GM21528 (cell line): ENCODE results near the gene RGS8.
"Not testable (repeated sequence)": the region's sequence is repeated elsewhere in the genome, so short reads cannot be mapped to it uniquely, and the experiment has no call there.

ENCODE experiments used
- ATAC-seq: cut with Tn5 transposase; IDR thresholded peaks from one replicate; pipeline ENCODE4 v1.9.1; 2021; ENCODE audit warnings: mild to moderate bottlenecking, moderate library complexity; ENCODE audit not compliant: unreplicated experiment, low FRiP score

Gene RGS8

DNA sequence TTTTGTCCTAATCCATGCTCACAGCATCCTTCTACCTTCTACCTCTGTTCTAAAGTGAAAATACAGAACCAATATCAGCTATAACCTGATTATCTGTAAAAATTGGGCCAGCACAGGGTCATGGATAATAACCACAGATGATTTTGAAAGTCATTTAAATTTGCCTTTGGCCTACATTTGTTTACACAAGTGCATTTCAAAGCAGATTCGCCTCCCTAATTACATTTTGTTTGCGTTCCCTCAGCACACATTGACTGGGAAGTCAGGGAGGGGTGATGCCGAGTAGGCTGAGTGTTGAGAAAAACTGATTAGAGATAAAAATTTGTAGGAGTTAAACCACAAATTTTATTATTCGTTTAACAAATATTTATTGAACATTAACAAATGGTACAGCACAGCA lies 19.2 kb upstream of the RGS8 start:
- ATAC-seq: no peak

DNA sequence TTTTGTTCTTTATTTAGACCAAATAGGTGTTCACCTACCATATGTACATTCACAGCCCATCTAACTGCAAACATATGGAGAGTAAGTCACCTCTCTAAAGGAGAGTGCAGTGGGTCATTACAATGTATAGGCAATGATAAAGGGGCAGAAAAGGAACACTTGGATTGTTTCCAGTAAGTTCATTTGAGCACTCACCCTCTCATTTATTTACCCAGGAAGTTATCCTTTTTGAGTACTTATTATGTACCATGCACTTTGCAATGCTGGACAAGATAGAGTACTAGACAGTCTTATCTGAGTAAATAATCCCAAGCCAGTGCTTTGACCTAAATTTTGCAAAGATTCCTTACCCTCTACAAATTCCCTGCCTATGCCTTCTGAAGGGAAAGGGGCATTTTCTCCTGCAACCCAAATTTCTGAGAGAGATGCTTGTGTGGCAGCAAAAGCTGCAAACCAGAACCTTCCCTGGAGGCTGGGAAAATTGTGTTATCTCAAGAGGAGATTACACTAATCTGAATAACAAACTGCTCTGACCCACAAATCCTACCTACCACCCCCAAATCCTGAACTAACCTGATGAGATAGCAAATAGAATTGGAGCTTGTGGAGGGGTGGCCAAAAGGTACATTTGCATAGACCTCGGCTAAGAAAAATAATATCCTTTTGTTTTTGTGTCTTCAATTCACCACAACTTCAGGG lies 18.6 kb upstream of the RGS8 start:
- ATAC-seq: no peak

DNA sequence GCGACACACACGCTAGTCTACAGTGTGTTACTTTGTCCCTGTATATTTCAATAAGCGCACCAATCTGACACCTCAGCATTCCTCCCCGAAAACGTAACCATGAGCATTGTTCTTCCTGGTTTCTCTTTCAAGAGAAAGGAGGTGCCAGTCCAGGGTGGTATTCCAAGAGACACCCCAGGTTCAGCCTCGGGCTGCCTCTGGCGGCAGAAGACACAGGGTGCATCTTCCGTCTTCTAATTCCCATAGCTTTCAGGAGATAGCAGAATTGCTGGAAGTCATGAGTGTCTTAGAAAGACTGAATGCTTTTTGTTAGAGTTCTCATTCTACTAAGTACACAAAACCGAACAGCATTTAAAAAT lies 15.9 kb upstream of the RGS8 start:
- no peak for ATAC-seq

DNA sequence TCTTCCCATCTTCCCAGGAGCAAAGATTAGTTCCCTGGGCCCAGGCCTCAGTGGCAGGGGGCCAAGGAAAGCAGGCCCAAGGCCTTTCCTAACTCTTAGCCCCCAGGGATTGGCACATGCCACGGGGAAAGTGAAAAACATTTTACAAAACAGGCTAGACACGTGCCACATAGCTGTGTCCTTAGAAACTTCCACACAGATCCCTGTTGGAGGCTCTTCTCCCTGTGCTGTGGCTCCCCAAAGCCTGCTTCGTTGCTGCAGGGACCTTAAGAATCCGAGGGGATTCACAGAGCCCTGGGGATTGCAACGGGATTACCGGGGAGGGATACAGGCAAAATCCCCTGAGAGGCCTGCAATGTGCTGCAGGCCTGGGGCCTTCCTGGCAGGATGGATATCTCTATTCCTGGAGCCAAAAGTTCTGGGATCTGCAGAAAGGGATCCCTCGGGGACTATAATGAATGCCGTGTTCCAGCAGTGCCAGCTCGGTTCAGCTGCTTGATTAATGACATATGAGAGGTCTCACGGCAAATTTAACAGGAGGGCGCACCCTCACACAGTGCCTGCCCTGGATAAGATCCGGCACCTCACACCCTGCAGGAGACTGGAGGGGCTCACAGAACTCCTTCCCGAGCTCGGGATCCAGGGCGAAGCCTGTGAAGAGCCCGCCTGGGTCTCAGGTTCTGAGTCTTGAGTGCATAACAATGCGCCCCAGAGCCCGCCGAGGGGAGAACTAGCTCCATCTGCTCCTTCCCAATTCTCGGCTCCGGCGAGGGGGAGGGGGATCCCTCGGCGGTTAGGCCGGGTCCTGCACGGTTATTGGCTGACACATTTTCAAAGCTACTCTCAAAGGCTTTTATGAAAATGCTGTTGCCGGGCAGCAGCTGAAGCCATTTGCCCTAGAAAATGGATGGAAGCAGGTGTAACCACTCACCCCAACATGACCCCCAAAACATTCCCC lies 15.3 kb upstream of the RGS8 start:
- no peak for ATAC-seq

DNA sequence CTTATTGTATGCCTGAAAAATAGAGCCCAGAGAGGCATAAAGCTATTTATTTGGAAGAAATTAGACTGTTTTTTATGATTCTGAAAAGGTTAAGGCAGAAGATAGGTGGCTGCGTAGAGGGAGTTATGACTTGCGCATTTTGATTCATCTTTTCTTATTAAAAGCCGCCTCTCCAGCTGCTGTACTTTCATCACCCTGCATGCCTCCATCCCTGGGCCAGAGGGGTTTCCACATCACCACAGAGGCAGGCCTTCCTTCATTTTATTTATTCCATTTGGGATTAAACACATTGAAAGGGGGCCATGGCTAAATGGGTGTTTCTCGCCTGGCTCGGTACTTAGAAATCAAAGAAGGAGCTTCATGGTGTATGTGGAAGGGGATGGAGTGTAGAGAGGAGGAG lies 14.6 kb upstream of the RGS8 start:
- no peak for ATAC-seq

DNA sequence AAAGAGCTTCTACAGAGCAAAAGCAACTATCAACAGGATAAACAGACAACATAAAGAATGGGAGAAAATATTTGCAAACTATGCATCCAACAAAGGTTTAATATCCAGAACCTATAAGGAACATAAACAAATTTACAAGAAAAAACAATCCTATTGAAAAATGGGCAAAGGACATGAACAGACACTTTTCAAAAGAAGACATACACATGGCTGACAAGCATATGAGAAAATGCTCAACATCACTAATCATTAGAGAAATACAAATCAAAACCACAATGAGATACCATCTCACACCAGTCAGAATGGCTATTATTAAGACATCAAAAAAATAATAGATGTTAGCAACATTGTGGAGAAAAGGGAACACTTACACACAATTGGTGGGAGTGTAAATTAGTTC lies 8.8 kb upstream of the RGS8 start:
- ATAC-seq: not testable (repeated sequence)

DNA sequence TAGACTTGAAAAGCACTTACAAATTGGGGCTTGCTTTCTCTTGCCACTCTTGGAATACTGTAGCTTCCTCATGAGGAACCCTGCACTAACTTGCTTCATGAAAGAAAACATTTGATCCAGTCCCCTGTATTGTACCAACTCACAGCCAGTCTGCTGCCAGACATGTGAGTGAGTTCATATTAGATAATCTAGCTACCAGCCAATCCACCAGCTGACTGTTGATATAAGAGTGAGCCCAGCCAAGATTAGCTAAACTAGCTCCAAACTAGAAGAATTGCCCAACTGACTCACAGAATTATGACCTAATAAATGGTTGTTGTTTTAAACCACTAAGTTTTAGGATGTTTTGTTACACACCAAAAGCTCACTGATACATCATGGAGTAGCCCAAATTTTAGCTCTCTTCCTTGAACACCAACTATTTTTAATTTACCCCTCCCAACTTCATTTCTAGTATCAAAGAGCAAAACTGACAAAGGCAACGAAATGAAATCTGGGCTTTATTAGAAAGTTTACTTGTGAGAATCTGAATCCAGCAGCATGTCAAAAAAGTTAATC lies 6.6 kb upstream of the RGS8 start:
- no peak for ATAC-seq

DNA sequence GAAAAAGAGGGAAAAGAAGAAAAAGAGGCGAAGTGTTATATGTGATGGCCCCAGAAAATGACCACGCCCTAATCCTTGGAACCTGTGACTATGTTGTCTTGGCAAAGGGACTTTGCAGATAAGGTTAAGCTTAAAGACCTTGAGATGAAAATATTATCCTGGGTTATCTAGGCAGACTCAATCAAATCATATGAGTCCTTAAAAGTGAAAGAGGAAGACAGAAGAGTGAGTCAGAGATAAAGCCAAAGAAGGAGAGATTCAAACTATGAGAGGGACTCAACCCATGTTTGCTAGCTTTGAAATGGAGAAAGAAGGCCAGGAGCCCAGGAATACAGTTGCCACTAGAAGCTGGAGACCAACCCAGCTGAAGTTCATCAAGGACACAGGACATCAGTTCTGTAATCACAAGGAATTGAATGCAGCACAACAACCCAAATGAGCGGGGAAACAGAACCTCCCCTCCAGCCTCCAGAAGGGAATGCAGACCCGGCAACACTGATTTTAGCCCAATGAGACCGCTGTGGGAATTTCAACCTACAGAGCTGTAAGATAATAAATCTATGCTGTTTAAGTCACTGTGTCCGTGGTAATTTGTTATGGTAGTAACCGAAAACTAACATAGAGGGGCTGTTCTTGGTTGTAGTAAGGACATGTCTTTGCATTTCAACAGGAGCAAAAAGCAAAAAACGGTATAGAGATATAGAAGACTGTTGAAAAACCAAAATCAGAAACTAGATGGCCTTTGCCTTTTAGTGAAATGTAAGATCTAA lies 4.2 kb upstream of the RGS8 start:
- no peak for ATAC-seq

DNA sequence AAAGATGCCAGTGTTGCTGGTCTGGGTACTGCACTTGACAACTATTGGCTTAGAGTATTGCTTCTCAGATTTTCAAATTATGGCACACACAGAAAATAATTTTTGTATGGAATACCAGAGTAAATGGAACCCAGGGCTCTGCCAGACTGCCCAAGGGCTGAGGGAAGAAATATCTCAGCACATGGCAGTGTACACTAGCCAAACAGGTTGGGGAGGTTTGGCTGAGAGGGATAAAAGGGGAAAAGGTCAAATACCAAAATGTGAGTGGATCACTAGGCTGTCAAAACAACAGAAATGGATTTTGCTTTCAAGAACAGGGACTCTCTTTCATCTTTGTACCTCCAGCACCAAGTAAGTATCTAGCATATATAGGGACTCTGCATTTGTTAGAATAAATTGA lies 3.0 kb upstream of the RGS8 start:
- ATAC-seq: no peak

DNA sequence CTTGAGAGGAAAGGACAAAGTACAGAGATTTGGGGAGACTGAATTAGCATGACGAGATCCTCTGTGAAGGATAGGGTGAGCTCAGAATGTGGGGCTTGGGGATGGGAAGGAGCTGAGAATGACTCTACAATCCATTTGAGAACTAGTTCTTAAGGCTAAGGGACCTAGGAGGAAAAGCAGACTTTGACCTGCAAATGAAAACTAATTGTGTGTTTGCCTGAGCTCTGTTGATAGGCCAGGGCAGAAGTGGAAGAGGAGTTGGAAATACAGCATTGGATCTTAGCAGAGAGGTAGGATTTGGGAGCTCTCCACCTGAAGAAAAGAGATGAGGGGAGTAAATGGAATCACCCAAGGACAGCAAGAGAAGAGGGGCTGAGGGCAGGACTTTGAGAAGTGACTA lies 2.1 kb upstream of the RGS8 start:
- ATAC-seq: no peak

DNA sequence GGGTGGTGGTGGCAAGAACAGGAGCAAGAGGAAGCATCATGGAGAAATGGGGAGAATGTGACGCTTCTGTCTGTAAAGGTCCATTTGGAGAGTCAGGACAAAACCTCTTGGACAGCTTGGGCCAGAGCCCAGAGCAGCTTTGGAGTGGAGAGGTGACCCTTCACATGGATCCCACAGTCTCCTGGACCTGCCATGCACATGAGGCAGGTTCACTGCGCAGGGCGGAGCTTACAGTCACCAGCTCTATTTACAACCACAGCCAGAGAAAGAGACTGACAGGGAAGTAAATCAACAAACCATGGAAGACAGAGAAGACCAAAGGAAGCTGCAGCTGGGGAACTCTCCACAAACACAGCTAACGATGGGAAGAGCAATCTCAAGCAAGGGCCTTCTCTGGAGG lies 828 bp upstream of the RGS8 start:
- ATAC-seq: no peak

DNA sequence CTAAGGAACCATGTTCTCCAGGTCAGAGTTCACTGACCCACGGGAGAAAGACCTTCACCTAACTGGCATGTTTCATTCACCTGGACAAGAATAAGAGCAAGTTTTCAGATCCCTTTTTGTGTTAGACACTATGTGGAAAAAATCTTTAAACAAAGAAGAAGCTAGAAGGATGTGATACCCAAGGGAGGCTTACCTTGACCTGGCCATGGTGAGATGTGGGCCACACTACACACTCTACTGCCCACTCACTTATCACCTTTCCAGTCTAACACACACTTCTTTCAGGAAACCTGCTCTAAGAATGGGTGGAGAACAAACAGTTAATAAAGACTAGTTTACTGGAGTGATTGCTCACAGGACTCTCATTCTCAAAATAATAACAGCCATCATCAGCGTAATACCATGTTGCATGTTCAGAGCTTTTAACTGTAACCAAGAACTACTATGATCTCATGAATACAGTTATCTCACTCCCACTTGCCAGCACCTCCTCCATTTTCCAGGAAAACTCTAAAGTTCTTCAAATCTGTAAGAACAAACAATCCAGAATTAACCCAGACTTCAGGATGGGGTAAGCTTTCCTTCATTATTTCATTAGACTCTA lies 1.4 kb downstream of the RGS8 start:
- no peak for ATAC-seq

DNA sequence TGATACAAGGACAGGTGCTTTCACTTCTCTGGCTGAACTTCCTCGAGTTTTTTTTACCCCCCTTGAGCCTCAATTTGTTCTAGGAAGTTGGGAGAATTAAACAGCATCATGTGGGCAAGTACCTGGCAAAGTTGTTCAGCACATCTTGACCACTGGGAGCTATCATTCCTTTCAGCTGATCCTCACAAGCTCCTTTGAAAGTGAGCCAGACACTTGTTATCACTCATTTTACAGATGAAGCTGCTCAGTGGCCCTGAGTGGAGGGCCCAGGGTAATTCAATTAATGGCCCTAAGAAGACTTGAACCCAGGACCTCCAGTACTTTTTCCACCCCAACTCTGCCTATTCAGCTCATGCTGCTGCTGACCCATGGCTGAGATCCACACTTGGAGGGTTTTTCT lies 2.0 kb downstream of the RGS8 start:
- no peak for ATAC-seq

DNA sequence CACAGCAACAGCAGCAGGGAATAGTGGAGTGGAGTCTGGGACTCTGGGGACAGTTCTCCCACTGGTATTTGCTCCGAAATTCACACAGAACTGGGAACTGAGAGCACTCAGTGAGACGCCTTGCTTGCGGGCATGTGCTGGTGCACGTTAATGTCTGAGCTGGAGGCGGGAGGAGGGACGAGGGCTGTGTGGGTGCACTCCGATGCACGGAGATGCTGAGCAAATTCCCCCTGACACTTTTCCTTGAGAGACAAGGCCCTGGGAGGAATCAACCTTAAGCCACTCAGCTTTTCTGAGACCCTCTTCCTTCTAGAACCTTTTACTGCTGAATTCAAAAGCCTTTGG lies 2.8 kb downstream of the RGS8 start:
- no peak for ATAC-seq

DNA sequence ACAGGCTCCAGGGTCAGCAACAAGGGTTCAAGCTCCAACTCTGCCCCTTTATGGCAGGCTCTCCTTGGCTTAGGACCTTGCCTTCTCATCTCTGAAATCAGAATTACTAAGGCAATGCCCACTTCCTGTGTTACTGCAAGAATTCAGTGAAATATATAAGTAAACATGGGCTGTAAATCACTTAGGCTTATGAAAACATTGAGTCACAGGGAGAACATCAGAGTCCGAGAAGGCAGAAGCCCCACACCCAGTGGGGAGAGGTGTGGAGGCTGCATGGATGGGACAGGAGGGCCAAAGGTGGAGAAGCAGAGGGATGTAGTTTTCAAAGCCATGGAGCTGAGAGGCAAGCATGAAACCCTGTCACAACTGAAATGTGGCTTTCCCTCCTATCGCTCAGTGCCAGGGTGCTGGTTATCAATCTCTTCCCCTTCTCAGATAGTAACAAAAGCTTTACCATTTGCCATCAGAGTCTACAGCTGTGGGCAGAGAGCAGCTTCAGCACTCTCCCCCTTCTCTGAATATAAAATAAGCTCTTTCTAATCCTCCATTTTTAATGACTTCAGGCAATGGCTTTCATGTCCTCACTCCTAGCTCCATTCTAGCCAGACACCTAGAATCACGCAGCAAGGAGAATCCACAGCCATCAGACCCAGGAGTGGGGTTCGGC lies 3.4 kb downstream of the RGS8 start:
- ATAC-seq: no peak

DNA sequence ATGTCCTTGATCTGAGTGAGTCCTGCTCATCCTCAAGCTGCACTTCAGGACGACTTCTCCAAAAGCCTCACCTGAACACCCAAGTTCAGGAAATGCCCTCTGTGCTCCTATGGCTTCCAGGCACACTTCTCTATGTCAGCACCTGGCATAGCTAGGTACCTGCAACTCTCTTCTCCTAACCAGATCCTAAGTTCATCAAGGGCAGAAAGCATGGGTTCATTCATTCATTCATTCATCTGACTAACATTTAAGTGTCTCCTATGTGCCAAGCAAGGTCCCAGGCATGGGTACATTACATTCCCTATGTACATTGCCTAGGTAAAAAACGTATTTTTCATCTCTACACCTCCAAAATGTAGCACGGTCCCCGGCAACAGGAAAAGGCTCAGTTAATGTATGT lies 4.0 kb downstream of the RGS8 start:
- no peak for ATAC-seq

DNA sequence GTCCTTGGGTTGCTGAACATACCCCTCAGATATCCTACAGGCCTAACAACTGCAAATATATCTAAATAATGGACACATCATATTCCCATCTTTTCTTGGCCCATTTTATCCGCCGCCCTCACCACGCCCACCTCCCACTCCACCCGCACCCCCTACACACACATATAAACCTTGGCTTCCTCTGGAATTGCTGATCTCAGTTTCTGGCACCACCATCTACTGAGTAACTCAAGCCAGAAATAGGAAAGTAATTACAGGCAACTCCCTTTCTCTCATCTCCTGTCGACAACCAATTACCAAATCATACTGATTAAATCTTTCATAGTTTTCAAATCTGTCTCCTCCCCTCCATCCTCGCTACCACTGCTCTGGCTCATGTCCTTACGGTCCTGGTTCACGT lies 4.7 kb downstream of the RGS8 start:
- ATAC-seq: no peak

DNA sequence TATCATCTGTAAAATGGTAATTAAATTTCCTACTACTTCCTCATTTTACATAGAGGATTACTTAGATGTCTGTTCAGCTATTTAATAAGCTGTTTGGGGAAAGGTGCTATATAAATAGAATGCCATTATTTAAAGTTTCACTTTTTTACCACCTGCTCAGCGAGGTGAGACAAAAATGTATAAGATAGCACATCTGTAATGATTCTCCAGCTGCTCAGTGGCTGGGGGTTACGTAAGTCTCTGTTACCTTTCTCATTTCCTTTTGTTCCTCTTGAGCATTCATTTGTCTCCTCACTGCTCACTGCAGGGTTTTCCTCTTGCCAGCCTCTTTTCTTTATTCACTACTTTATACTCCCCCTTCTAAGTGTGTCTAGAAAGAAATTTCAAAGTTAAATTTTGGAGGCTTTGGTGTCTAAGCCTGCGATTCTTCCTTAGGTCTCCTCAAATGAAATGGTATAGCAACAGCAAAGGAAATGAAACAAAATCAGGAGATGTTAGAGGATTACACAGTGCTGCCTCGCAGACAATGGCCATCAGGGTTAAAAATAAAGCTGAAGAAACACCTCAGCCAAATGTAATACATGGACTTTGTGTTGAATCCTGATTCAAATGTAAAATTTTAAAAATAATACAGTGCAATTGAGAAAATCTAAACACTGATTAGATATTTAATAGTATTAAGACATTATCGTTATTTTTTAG lies 6.8 kb downstream of the RGS8 start:
- ATAC-seq: peak; percentile 92

DNA sequence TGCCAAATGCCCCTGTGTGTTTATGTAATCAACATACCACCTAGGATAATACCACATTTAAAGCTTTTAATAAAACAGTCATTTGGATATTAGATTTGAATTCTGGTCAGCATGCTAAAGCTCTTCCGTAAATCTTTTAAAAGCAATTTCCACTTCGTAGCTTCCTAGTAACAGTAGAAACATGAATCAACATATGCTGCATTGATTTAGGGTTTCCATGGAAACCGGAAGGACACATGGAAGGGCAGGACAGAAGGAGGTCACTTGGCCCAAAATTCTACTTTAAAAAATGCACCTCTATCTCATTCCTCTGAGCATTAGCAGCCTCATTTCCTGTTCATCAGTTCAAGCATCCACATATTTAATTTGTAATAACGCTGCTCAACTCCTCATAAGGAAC lies 8.1 kb downstream of the RGS8 start:
- no peak for ATAC-seq
